Measurements from ENCODE around the gene VPS26A. TPM values are rescaled to one million over a fixed set of nuclear protein-coding genes. Genes with fewer than 3 reads are reported as not detected.
A peak's percentile ranks its signal among the peaks of the same experiment; 100 is the strongest.

VPS26A gene
- total and polyA plus RNA-seq, 2 donors (not counting 3 experiments of a cell fraction or from before 2014, with no cell fraction given): 11.7 to 60.3 TPM

GRCh38 chr10:69097729-69098128 is 26.2 kb upstream of the VPS26A start:
- no TSS peak for BruUV-seq (replicated peaks)

DNA sequence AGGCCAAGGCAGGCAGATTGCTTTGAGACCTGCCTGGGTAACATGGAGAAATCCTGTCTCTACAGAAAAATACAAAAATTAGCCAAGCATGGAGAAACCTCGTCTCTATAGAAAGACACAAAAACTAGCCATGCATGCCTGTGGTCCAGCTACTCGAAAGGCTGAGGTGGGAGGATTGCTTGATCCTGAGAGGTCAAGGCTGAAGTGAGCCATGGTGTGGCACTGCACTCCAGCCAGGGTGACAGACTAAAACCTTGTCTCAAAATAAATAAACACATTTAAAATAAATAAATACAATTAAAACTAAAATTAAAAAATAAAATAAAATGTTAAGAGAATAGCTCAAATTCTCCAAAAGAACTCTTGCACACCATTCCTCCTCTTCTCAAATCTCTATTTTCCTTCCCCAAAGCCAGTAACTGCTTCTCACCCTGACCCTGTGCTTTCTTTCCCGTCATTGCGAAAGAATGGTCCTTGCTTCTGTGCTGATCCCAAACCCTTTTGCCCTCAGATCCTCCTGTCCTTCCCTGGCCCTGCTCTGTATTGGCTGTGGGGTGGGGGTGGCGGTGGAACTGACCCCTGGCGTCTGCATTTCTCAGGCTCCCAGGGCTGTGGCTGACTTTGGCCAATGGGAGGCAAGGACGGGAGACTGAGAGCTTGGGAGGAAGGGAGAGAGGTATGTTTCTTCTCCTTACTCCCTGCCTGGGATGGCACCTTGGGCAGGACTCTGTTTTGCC is 23.7 kb upstream of the VPS26A start:
- ChIA-PET POLR2A (interaction anchor here (0.7 kb wide), 1 partner anchor 24 kb away, joined by 3 read pairs; no protein-coding TSS in a partner anchor), CTCF (interaction anchor here (1.5 to 3.6 kb wide), 4 partner anchors 8 to 95 kb away, joined by 3 to 33 read pairs (median 6); partner anchors contain the start of gene VPS26A)
- H3K9me1 ChIP-seq (replicated peaks; ENCODE audit: control insufficient read depth, extremely low read depth, insufficient read depth, low read length): no peaks in the 10 kb centered on the region
- H3K27me3 ChIP-seq (ENCODE audit: control insufficient read depth in 2 of 2, insufficient read depth in 2 of 2, low read length in 2 of 2): no peaks in the 10 kb centered on the region
- H4K20me1 ChIP-seq (replicated peaks; ENCODE audit: control insufficient read depth, extremely low read depth, insufficient read depth, low read length): no peaks in the 10 kb centered on the region
- H3K9ac ChIP-seq (replicated peaks; ENCODE audit: extremely low read depth, insufficient read depth, low read length): no peak overlapping the region
- peaks cover 74% of the 10 kb centered on the region for H3K79me2 ChIP-seq (ENCODE audit: control insufficient read depth, insufficient read depth, low read length)
- FAIRE-seq (no peak), DNase-seq (ENCODE audit: low read depth, low spot score) (no peak)
- H3K4me1 ChIP-seq (ENCODE audit: control insufficient read depth, extremely low read depth, insufficient read depth, low read length): peaks cover 17% of the 10 kb centered on the region
- no peak overlapping the region for H3K27ac ChIP-seq (ENCODE audit: insufficient read depth, low read depth, low read length)
- no TSS peak for BruUV-seq (replicated peaks)
- intact Hi-C loops (cut with micrococcal nuclease): loop anchor here (2.0 kb wide), 1 partner anchor 22 kb away; no protein-coding TSS in a partner anchor
- H3K4me3 ChIP-seq (replicated peaks in 1 of 3; ENCODE audit: insufficient read depth in 1 of 3, low read depth in 1 of 3, low read length in 3 of 3): no peak overlapping the region
- no peak overlapping the region for H2AFZ ChIP-seq (ENCODE audit: low read depth, low read length)
- no peak overlapping the region for H3K4me2 ChIP-seq (ENCODE audit: insufficient read depth, low read length)
- no peaks in the 10 kb centered on the region for H3K9me3 ChIP-seq (replicated peaks; ENCODE audit: control insufficient read depth, insufficient read depth, low read length)
- dilution Hi-C loops (cut with MboI; ENCODE audit: extremely low pct_ligation_motif_present, low sequenced_read_pairs): no loop called here
- TF ChIP-seq EZH2 (IDR thresholded peaks at IDR 0.05; ENCODE audit: borderline replicate concordance, low read depth, low read length, severe bottlenecking): no peak
- TF ChIP-seq JUN (IDR thresholded peaks at IDR 0.05; ENCODE audit: borderline replicate concordance, insufficient read depth, insufficient read length, low read depth): no peak
- no peak for TF ChIP-seq MYC (IDR thresholded peaks at IDR 0.05; ENCODE audit: low read depth, low read length)
- no peak for TF ChIP-seq POLR2A (IDR thresholded peaks at IDR 0.05; ENCODE audit: low read depth, low read length)
- TF ChIP-seq, protein P1, sequence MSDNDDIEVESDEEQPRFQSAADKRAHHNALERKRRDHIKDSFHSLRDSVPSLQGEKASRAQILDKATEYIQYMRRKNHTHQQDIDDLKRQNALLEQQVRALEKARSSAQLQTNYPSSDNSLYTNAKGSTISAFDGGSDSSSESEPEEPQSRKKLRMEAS (IDR thresholded peaks at IDR 0.05; ENCODE audit: insufficient read depth, insufficient read length): no peak
- TF ChIP-seq POLR2AphosphoS5 (IDR thresholded peaks at IDR 0.05; ENCODE audit: insufficient read depth, low read depth, low read length): peak; percentile 37
- TF ChIP-seq GATA2 (IDR thresholded peaks at IDR 0.05; ENCODE audit: insufficient read depth, insufficient read length, low read depth, low read length): no peak
- H3K36me3 ChIP-seq (ENCODE audit: control insufficient read depth in 2 of 2, extremely low read depth in 1 of 2, insufficient read depth in 2 of 2, low read length in 2 of 2): peaks cover 11 to 16% of the 10 kb centered on the region in 2 experiments

More at GRCh38 chr10:69097729-69098128, 26.2 kb upstream of the VPS26A start:
- no peak overlapping the region for H2AFZ ChIP-seq (ENCODE audit: low read depth, low read length)
- intact Hi-C loops (cut with micrococcal nuclease) (no loop called here), dilution Hi-C loops (cut with MboI; ENCODE audit: extremely low pct_ligation_motif_present, low sequenced_read_pairs) (no loop called here)
- no peaks in the 10 kb centered on the region for H3K9me3 ChIP-seq (replicated peaks; ENCODE audit: control insufficient read depth, insufficient read depth, low read length)
- FAIRE-seq (no peak), DNase-seq (ENCODE audit: low read depth, low spot score) (no peak)
- no peaks in the 10 kb centered on the region for H4K20me1 ChIP-seq (replicated peaks; ENCODE audit: control insufficient read depth, extremely low read depth, insufficient read depth, low read length)
- peaks cover 5 to 8% of the 10 kb centered on the region in 2 experiments for H3K36me3 ChIP-seq (ENCODE audit: control insufficient read depth in 2 of 2, extremely low read depth in 1 of 2, insufficient read depth in 2 of 2, low read length in 2 of 2)
- no peak overlapping the region for H3K4me2 ChIP-seq (ENCODE audit: insufficient read depth, low read length)
- TF ChIP-seq MYC (IDR thresholded peaks at IDR 0.05; ENCODE audit: low read depth, low read length) (no peak), FOS (IDR thresholded peaks at IDR 0.05; ENCODE audit: borderline replicate concordance, insufficient read depth, low read length) (no peak), GATA2 (IDR thresholded peaks at IDR 0.05; ENCODE audit: insufficient read depth, insufficient read length, low read depth, low read length) (no peak), POLR2AphosphoS5 (IDR thresholded peaks at IDR 0.05; ENCODE audit: insufficient read depth, low read depth, low read length) (no peak), EZH2 (IDR thresholded peaks at IDR 0.05; ENCODE audit: borderline replicate concordance, low read depth, low read length, severe bottlenecking) (no peak), JUN (IDR thresholded peaks at IDR 0.05; ENCODE audit: borderline replicate concordance, insufficient read depth, insufficient read length, low read depth) (no peak), POLR2A (IDR thresholded peaks at IDR 0.05; ENCODE audit: low read depth, low read length) (no peak)
- TF ChIP-seq, protein P1 (IDR thresholded peaks at IDR 0.05; ENCODE audit: insufficient read depth, insufficient read length): no peak
- no peak overlapping the region for H3K27ac ChIP-seq (ENCODE audit: insufficient read depth, low read depth, low read length)
- ChIA-PET CTCF (interaction anchor here (11.1 kb wide), 1 partner anchor 90 kb away, joined by 298 read pairs; no protein-coding TSS in a partner anchor), POLR2A (no interaction called here)
- H3K4me1 ChIP-seq (ENCODE audit: control insufficient read depth, extremely low read depth, insufficient read depth, low read length): peaks cover 18% of the 10 kb centered on the region
- no peak overlapping the region for H3K9ac ChIP-seq (replicated peaks; ENCODE audit: extremely low read depth, insufficient read depth, low read length)
- peaks cover 93% of the 10 kb centered on the region for H3K79me2 ChIP-seq (ENCODE audit: control insufficient read depth, insufficient read depth, low read length)
- no peak overlapping the region for H3K4me3 ChIP-seq (replicated peaks in 1 of 3; ENCODE audit: insufficient read depth in 1 of 3, low read depth in 1 of 3, low read length in 3 of 3)
- H3K27me3 ChIP-seq (ENCODE audit: control insufficient read depth in 2 of 2, insufficient read depth in 2 of 2, low read length in 2 of 2): no peaks in the 10 kb centered on the region
- H3K9me1 ChIP-seq (replicated peaks; ENCODE audit: control insufficient read depth, extremely low read depth, insufficient read depth, low read length): no peaks in the 10 kb centered on the region
